WTC11 (cell line): ENCODE results near the gene TREH. TPM values are rescaled to one million over a fixed set of nuclear protein-coding genes. Genes with fewer than 3 reads are reported as not detected.

ENCODE experiments used
- ATAC-seq: fragments of 200-7000 bp; cut with Tn5 transposase; 2 replicates; pipeline ENCODE4 v1.10.0; 2021; ENCODE audit warnings: mild to moderate bottlenecking, moderate library complexity
- CTCF ChIA-PET: fragments of 300-600 bp; sonication (Branson Sonifier 250); formaldehyde crosslinking; loops from one replicate; lab custom pipeline; 2021; ENCODE audit warnings: antibody characterized with exemption; lab: Charles Lee
- POLR2A ChIA-PET: fragments of 350-600 bp; sonication (Branson Sonifier 250); formaldehyde crosslinking; loops from one replicate; lab custom pipeline; 2021; ENCODE audit warnings: antibody characterized with exemption; lab: Charles Lee
- DNase-seq: peaks from one replicate; pipeline ENCODE4 v3.0.0; 2021; ENCODE audit warnings: low spot score
- H3K27ac Mint-ChIP-seq: 2 replicates; pipeline ENCODE4 v1.8.0; 2021; ENCODE audit warnings: mixed read lengths
- H3K27me3 Mint-ChIP-seq: 2 replicates; pipeline ENCODE4 v1.8.0; 2021; ENCODE audit warnings: low read depth, mild to moderate bottlenecking, moderate library complexity, mixed read lengths
- H3K36me3 Mint-ChIP-seq: 2 replicates; pipeline ENCODE4 v1.8.0; 2021; ENCODE audit warnings: mixed read lengths
- H3K4me1 Mint-ChIP-seq: 2 replicates; pipeline ENCODE4 v1.8.0; 2022; ENCODE audit warnings: mixed read lengths
- H3K4me3 Mint-ChIP-seq: 2 replicates; pipeline ENCODE4 v1.8.0; 2021; ENCODE audit warnings: mild to moderate bottlenecking, moderate library complexity, mixed read lengths
- H3K9me3 Mint-ChIP-seq: 2 replicates; pipeline ENCODE4 v1.8.0; 2021; ENCODE audit warnings: mixed read lengths
- ARID4B ChIP-seq: sonication (generic); formaldehyde crosslinking; IDR thresholded peaks from 2 replicates; pipeline ENCODE4 v1.8.0; 2023; ENCODE audit warnings: missing genetic modification reagents, mild to moderate bottlenecking, borderline replicate concordance
- CDX4 ChIP-seq: fragments of 250-450 bp; sonication (Bioruptor Pico); IDR thresholded peaks from 2 replicates; pipeline ENCODE4 v1.9.0; 2021; ENCODE audit warnings: moderate library complexity, mild to moderate bottlenecking, inconsistent platforms, borderline replicate concordance
- ELF4 ChIP-seq: sonication (generic); formaldehyde crosslinking; IDR thresholded peaks from 2 replicates; pipeline ENCODE4 v1.8.1; 2022; ENCODE audit warnings: low read depth, mild to moderate bottlenecking, moderate library complexity, missing genetic modification reagents
- ETV6 ChIP-seq: sonication (generic); formaldehyde crosslinking; IDR thresholded peaks from 2 replicates; pipeline ENCODE4 v1.8.1; 2022; ENCODE audit warnings: mild to moderate bottlenecking, missing genetic modification reagents
- FOXP1 ChIP-seq: sonication (generic); formaldehyde crosslinking; IDR thresholded peaks from 2 replicates; pipeline ENCODE4 v1.8.0; 2022; ENCODE audit warnings: missing genetic modification reagents, mild to moderate bottlenecking, moderate library complexity, borderline replicate concordance
- FOXP4 ChIP-seq: sonication (generic); formaldehyde crosslinking; IDR thresholded peaks from 2 replicates; pipeline ENCODE4 v1.8.0; 2022; ENCODE audit warnings: mild to moderate bottlenecking, missing genetic modification reagents
- MYBL2 ChIP-seq: sonication (generic); formaldehyde crosslinking; IDR thresholded peaks from 2 replicates; pipeline ENCODE4 v1.8.1; 2023; ENCODE audit warnings: mild to moderate bottlenecking, moderate library complexity, missing genetic modification reagents
- NFATC4 ChIP-seq: fragments of 250-450 bp; sonication (Bioruptor Pico); IDR thresholded peaks from 2 replicates; pipeline ENCODE4 v1.9.0; 2021; ENCODE audit warnings: mild to moderate bottlenecking
- SP1 ChIP-seq: sonication (generic); formaldehyde crosslinking; conservative IDR thresholded peaks from 2 replicates; pipeline ENCODE4 v1.8.1; 2022; ENCODE audit warnings: missing genetic modification reagents
- TP53 ChIP-seq: sonication (generic); formaldehyde crosslinking; IDR thresholded peaks from 2 replicates; pipeline ENCODE4 v1.8.1; 2023; ENCODE audit warnings: mild to moderate bottlenecking, missing genetic modification reagents
- ZNF121 ChIP-seq: sonication (generic); formaldehyde crosslinking; IDR thresholded peaks from 2 replicates; pipeline ENCODE4 v1.8.0; 2023; ENCODE audit warnings: missing genetic modification reagents
- ZNF281 ChIP-seq: sonication (generic); formaldehyde crosslinking; IDR thresholded peaks from 2 replicates; pipeline ENCODE4 v1.8.0; 2023; ENCODE audit warnings: mild to moderate bottlenecking, missing genetic modification reagents
- ZNF416 ChIP-seq: fragments of 250-450 bp; sonication (Bioruptor Pico); IDR thresholded peaks from 2 replicates; pipeline ENCODE4 v1.9.0; 2021; ENCODE audit warnings: mild to moderate bottlenecking, inconsistent platforms
- total RNA-seq: library from RNA; stranded (reverse); gene quantifications from 3 replicates; pipeline ENCODE4 v1.2.3, GENCODE V29; 2021

The TREH gene
- total RNA-seq, 1 experiment from 2014 or later: not detected

- TF ChIP-seq ZNF281 (no peak), MYBL2 (no peak)
Measured at GRCh38 chr11:118622376-118623268, 56.8 kb downstream of the TREH start (continued).

- TF ChIP-seq ETV6 (0 out of 2 replicates have a peak, but pooled peaks have one; percentile 19), ELF4 (no peak)
- TF ChIP-seq, all 79 proteins: peak for 1
- CTCF ChIA-PET: interaction anchor here (1.1 to 3.3 kb wide), 7 partner anchors 10 to 68 kb away, joined by 3 to 60 read pairs (median 15); partner anchors contain the start of gene PHLDB1
- no peak for ATAC-seq
- POLR2A ChIA-PET: interaction anchor here (0.9 to 3.6 kb wide), 6 partner anchors 12 to 291 kb away, joined by 3 to 75 read pairs (median 5); partner anchors contain the start of gene PHLDB1
- Mint-ChIP-seq H3K4me1 (peaks cover 55% of the 10 kb centered on the region), H3K9me3 (no peaks in the 10 kb centered on the region), H3K27ac (peak overlapping the region; percentile 74; the same call in 1 of the 2 replicates), H3K4me3 (peak overlapping the region; percentile 85), H3K27me3 (no peaks in the 10 kb centered on the region), H3K36me3 (no peaks in the 10 kb centered on the region; the same call in 1 of the 2 replicates)
- DNase-seq: no peak
Measured at GRCh38 chr11:118621784-118622375, 57.6 kb downstream of the TREH start.

- Mint-ChIP-seq H3K4me3 (peak overlapping the region; percentile 85), H3K36me3 (no peaks in the 10 kb centered on the region), H3K4me1 (peaks cover 60% of the 10 kb centered on the region), H3K27ac (peak overlapping the region; percentile 86), H3K27me3 (no peaks in the 10 kb centered on the region), H3K9me3 (no peaks in the 10 kb centered on the region)
- CTCF ChIA-PET: interaction anchor here (0.6 to 3.3 kb wide), 7 partner anchors 9 to 585 kb away, joined by 3 to 60 read pairs (median 15); partner anchors contain the start of genes CBL and PHLDB1
- peak; percentile 90 for DNase-seq
- peak; percentile 87 for ATAC-seq
- POLR2A ChIA-PET: interaction anchor here (0.5 to 3.6 kb wide), 7 partner anchors 12 to 291 kb away, joined by 3 to 75 read pairs (median 5); partner anchors contain the start of gene PHLDB1
- TF ChIP-seq ZNF121 (CRISPR knock-in tag): peak; percentile 100
- no peak for TF ChIP-seq ZNF416 (CRISPR knock-in tag)
- peak; percentile 43; the same call in 1 of the 2 replicates for TF ChIP-seq ARID4B (CRISPR knock-in tag)
- no peak for TF ChIP-seq CDX4 (CRISPR knock-in tag)
- TF ChIP-seq FOXP4: peak; percentile 63; the same call in 1 of the 2 replicates
- peak; percentile 62; the same call in 1 of the 2 replicates for TF ChIP-seq ZNF281
- TF ChIP-seq SP1: peak; percentile 57
- TF ChIP-seq FOXP1 (CRISPR knock-in tag): 0 out of 2 replicates have a peak, but pooled peaks have one; percentile 31
- no peak for TF ChIP-seq NFATC4 (CRISPR knock-in tag)
- peak; percentile 51; the same call in 1 of the 2 replicates for TF ChIP-seq TP53 (CRISPR knock-in tag)
Measured at GRCh38 chr11:118621071-118621783, 58.2 kb downstream of the TREH start.
